ENCODE data around the gene RSPRY1.

DNA sequence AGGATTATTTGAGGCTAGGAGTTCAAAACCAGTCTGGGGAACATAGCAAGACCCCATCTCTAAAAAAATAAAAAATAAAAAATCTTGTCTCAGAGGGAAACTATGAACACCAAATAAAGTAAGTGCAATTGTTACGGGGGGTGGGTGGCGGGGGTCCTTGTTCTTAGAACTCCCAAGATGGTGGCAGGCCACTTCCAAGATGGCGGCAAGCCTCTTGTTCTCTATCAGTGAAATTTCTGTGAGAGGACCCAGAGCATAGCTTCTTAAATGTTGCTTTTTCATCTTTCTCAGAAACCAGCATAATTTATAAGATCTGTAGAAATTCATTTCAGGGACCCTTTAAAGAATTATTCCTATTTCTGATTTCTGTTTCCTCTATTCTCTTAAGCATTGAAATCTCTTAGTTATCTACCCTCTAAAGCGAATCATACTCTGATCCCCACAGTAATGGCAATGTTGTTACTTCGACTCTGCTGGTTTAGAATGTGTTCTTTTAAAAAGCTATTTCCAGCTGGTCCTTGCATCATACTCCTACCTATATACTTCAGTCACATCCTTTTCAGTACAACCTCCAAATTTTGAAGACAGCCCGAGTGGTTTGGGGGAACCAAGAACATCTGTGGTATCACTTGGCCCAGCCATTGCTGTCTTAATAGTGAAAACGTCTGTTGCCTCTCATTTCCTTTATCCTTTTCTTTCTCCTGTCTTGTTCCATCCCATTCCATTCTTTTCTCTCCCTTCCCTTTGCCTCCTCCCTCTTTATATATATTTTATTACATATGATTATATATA, 16.2 kb downstream of the RSPRY1 start:
- no peak for TF ChIP-seq SIN3A (conservative IDR thresholded peaks at IDR 0.05 in 1 of 2, IDR thresholded peaks at IDR 0.05 in 1 of 2; ENCODE audit: low read depth in 1 of 2, low read length in 2 of 2)
- no peak for TF ChIP-seq CTCF (IDR thresholded peaks at IDR 0.05; ENCODE audit: control extremely low read depth in 1 of 3, insufficient read depth in 1 of 3, low read depth in 1 of 3, low read length in 3 of 3)
- TF ChIP-seq SRF (IDR thresholded peaks at IDR 0.05; ENCODE audit: low read depth, low read length): no peak
- TF ChIP-seq ATF2 (IDR thresholded peaks at IDR 0.05; ENCODE audit: low read length): no peak
- TF ChIP-seq POLR2AphosphoS5 (IDR thresholded peaks at IDR 0.05; ENCODE audit: low read depth, low read length): no peak
- TF ChIP-seq SP2 (IDR thresholded peaks at IDR 0.05; ENCODE audit: low read length): no peak
- TF ChIP-seq POLR2A (IDR thresholded peaks at IDR 0.05; ENCODE audit: control extremely low read depth in 1 of 2, low read depth in 2 of 2, low read length in 2 of 2): no peak

Measured in H1 (cell line).